GM12878 (cell line): ENCODE results near the gene ACACA. TPM values are rescaled to one million over a fixed set of nuclear protein-coding genes. Genes with fewer than 3 reads are reported as not detected.

Experiments used
- ATAC-seq: fragments of 200-7000 bp; cut with Tn5 transposase; 3 replicates; pipeline ENCODE4 v1.9.1; 2020; ENCODE audit warnings: mild to moderate bottlenecking, moderate library complexity
- BruUV-seq: library from RNA; stranded (reverse); fragments of 400-500 nt; replicated peaks from 2 replicates; lab custom pipeline; 2021; lab: Mats Ljungman, UMichigan
- CTCF ChIA-PET: fragments of 300-600 bp; sonication (Branson Sonifier 250); formaldehyde crosslinking; extraction: SDS; loops from one replicate; lab custom pipeline; 2021; ENCODE audit warnings: inconsistent platforms; lab: Yijun Ruan, JAX
- POLR2A ChIA-PET: fragments of 350-600 bp; formaldehyde crosslinking; extraction: SDS; loops from one replicate; lab custom pipeline; 2021; ENCODE audit warnings: inconsistent platforms; lab: Charles Lee
- RAD21 ChIA-PET: fragments of 300-600 bp; sonication (Branson Sonifier 250); formaldehyde crosslinking; loops from one replicate; lab custom pipeline; 2023; ENCODE audit warnings: antibody characterized with exemption; ENCODE audit not compliant: unreplicated experiment; lab: Charles Lee
- SMC1A ChIA-PET: fragments of 300-600 bp; sonication (Branson Sonifier 250); formaldehyde crosslinking; loops from one replicate; lab custom pipeline; 2023; ENCODE audit not compliant: unreplicated experiment, uncharacterized antibody; lab: Charles Lee
- DNase-seq: peaks from one replicate; pipeline ENCODE4 v3.0.0-alpha.2; 2011; ENCODE audit warnings: low read depth, low spot score
- FAIRE-seq: peaks from 3 replicates; lab custom pipeline; 2011; peaks lifted over from hg19 to GRCh38; lab: Jason Lieb, UNC
- H2AFZ ChIP-seq: 2 replicates; pipeline ENCODE4 v1.6.0; 2011; ENCODE audit warnings: low read depth, low read length, control low read depth; ENCODE audit not compliant: control insufficient read depth
- H3K27ac ChIP-seq: 2 replicates; pipeline ENCODE4 v1.5.1; 2011; ENCODE audit warnings: control low read depth; ENCODE audit not compliant: control insufficient read depth, insufficient read depth
- H3K27me3 ChIP-seq, 2 experiments: replicated peaks in 1 of 2; 2 replicates each; pipeline versions ENCODE4 v1.6.0 to v1.6.1; 2011; ENCODE audit warnings: low read length in 1 of 2; ENCODE audit not compliant: control insufficient read depth in 2 of 2, insufficient read depth in 2 of 2
- H3K36me3 ChIP-seq, 2 experiments: 2 replicates each; pipeline ENCODE4 v1.5.1; 2011; ENCODE audit warnings: low read length in 1 of 2; ENCODE audit not compliant: control insufficient read depth in 2 of 2, insufficient read depth in 2 of 2
- H3K4me1 ChIP-seq: 2 replicates; pipeline ENCODE4 v1.6.1; 2011; ENCODE audit warnings: mild to moderate bottlenecking, low read length, moderate library complexity, mixed read lengths; ENCODE audit not compliant: control insufficient read depth, insufficient read depth
- H3K4me2 ChIP-seq: 2 replicates; pipeline ENCODE4 v1.6.0; 2011; ENCODE audit warnings: control low read depth; ENCODE audit not compliant: control insufficient read depth, insufficient read depth
- H3K4me3 ChIP-seq: fragments of 200-600 bp; sonication (generic); 2 replicates; pipeline ENCODE4 v1.5.1; 2016
- H3K79me2 ChIP-seq: 2 replicates; pipeline ENCODE4 v1.6.0; 2011; ENCODE audit warnings: low read length; ENCODE audit not compliant: control insufficient read depth, insufficient read depth
- H3K9ac ChIP-seq: 2 replicates; pipeline ENCODE4 v1.8.0; 2011; ENCODE audit warnings: low read length, control low read depth, mixed read lengths; ENCODE audit not compliant: control insufficient read depth, insufficient read depth
- H3K9me3 ChIP-seq: replicated peaks from 3 replicates; pipeline ENCODE4 v1.5.1; 2011; ENCODE audit warnings: mild to moderate bottlenecking, low read length; ENCODE audit not compliant: control insufficient read depth, insufficient read depth
- H4K20me1 ChIP-seq: 2 replicates; pipeline ENCODE4 v1.6.0; 2011; ENCODE audit not compliant: control insufficient read depth, insufficient read depth
- CBX3 ChIP-seq: fragments of 200-600 bp; sonication (generic); IDR thresholded peaks from 2 replicates; pipeline ENCODE4 v1.6.1; 2016; ENCODE audit warnings: low read depth, borderline replicate concordance
- CREB1 ChIP-seq: IDR thresholded peaks from 2 replicates; pipeline ENCODE4 v1.6.1; 2012; ENCODE audit warnings: low read depth, mild to moderate bottlenecking, inconsistent platforms
- CTCF ChIP-seq, 3 experiments: IDR thresholded peaks in 2 of 3; conservative IDR thresholded peaks in 1 of 3; 2 replicates each; pipeline ENCODE4 v1.5.1; 2011; ENCODE audit warnings: low read depth in 3 of 3, low read length in 3 of 3, mild to moderate bottlenecking in 3 of 3, control low read depth in 2 of 3, moderate library complexity in 2 of 3, inconsistent platforms in 1 of 3, mixed read lengths in 1 of 3; ENCODE audit not compliant: control insufficient read depth in 2 of 3, insufficient read depth in 1 of 3; ENCODE audit errors: extremely low read depth in 1 of 3
- E2F8 ChIP-seq: fragments of 450-650 bp; IDR thresholded peaks from 2 replicates; pipeline ENCODE4 v1.6.1; 2018; ENCODE audit warnings: mild to moderate bottlenecking, low read depth, moderate library complexity; ENCODE audit not compliant: partially characterized antibody
- EP300 ChIP-seq, 2 experiments: fragments of 150-350 bp in 1 of 2; IDR thresholded peaks; 2 replicates each; pipeline ENCODE4 v1.6.1; 2011 to 2012; ENCODE audit warnings: low read depth in 2 of 2, low read length in 2 of 2, borderline replicate concordance in 1 of 2, improper control_type of control experiment in 1 of 2, inconsistent platforms in 1 of 2; ENCODE audit not compliant: control insufficient read depth in 1 of 2
- ESRRA ChIP-seq: IDR thresholded peaks from 2 replicates; pipeline ENCODE4 v1.6.1; 2012; ENCODE audit warnings: mild to moderate bottlenecking, low read length, improper control_type of control experiment
- KLF5 ChIP-seq: fragments of 450-650 bp; IDR thresholded peaks from 2 replicates; pipeline ENCODE4 v1.6.1; 2014; ENCODE audit warnings: mild to moderate bottlenecking; ENCODE audit not compliant: partially characterized antibody
- NFIC ChIP-seq: IDR thresholded peaks from 2 replicates; pipeline ENCODE4 v1.6.1; 2012; ENCODE audit warnings: low read depth, mild to moderate bottlenecking, inconsistent platforms, low read length, moderate library complexity
- NR2C1 ChIP-seq: fragments of 450-650 bp; IDR thresholded peaks from 2 replicates; pipeline ENCODE4 v1.6.1; 2017; ENCODE audit warnings: antibody characterized with exemption, mild to moderate bottlenecking, moderate library complexity
- RELB ChIP-seq: fragments of 450-650 bp; IDR thresholded peaks from 2 replicates; pipeline ENCODE4 v1.6.1; 2017; ENCODE audit warnings: low read depth, mild to moderate bottlenecking, moderate library complexity
- SP1 ChIP-seq: IDR thresholded peaks from one replicate; pipeline ENCODE4 v1.6.1; 2011; ENCODE audit warnings: low read depth, low read length
- STAT1 ChIP-seq: fragments of 450-650 bp; conservative IDR thresholded peaks from 2 replicates; pipeline ENCODE4 v1.6.1; 2014; ENCODE audit warnings: antibody characterized with exemption, mild to moderate bottlenecking
- TCF12 ChIP-seq: IDR thresholded peaks from 2 replicates; pipeline ENCODE4 v1.6.1; 2011; ENCODE audit warnings: low read depth, mild to moderate bottlenecking, low read length
- TCF3 ChIP-seq: IDR thresholded peaks from 2 replicates; pipeline ENCODE4 v1.6.1; 2012; ENCODE audit warnings: low read depth, mild to moderate bottlenecking, low read length, borderline replicate concordance; ENCODE audit not compliant: insufficient read depth
- TCF7 ChIP-seq: IDR thresholded peaks from 2 replicates; pipeline ENCODE4 v1.6.1; 2014; ENCODE audit warnings: antibody characterized with exemption, borderline replicate concordance
- YBX1 ChIP-seq: fragments of 450-650 bp; IDR thresholded peaks from 2 replicates; pipeline ENCODE4 v1.6.1; 2016; ENCODE audit warnings: antibody characterized with exemption
- ZNF384 ChIP-seq: IDR thresholded peaks from 2 replicates; pipeline ENCODE4 v1.6.1; 2012; ENCODE audit warnings: low read depth, mild to moderate bottlenecking, low read length, improper control_type of control experiment, borderline replicate concordance
- ZNF622 ChIP-seq: fragments of 450-650 bp; IDR thresholded peaks from 2 replicates; pipeline ENCODE4 v1.6.1; 2017; ENCODE audit warnings: mild to moderate bottlenecking, inconsistent platforms
- ZZZ3 ChIP-seq: IDR thresholded peaks from 2 replicates; pipeline ENCODE4 v1.6.1; 2011; ENCODE audit warnings: low read depth; ENCODE audit not compliant: control insufficient read depth, insufficient read length
- WGBS: methylation state at CpG from one replicate; pipeline ENCODE4 v1.1.6; 2016; ENCODE audit warnings: low lambda C conversion rate; ENCODE audit not compliant: insufficient replicate concordance, insufficient coverage; ENCODE audit errors: missing lambda C conversion rate; 5-methylcytosine and 5-hydroxymethylcytosine counted together
- in situ Hi-C: fragments of 300-500 bp; cut with MboI; formaldehyde crosslinking; loops from 9 replicates; pipeline ENCODE4 v1.14.3; 2018; ENCODE audit warnings: mixed read lengths
- intact Hi-C: fragments of 100-400 bp; cut with micrococcal nuclease; formaldehyde crosslinking; loops from one replicate; pipeline ENCODE4 v1.14.2; 2022; ENCODE audit not compliant: unreplicated experiment
- polyA plus RNA-seq, 11 experiments: library from polyadenylated mRNA; depleted of rRNA in 4 of 11; unstranded in 6 of 11; stranded (reverse) in 5 of 11; fragments of >200 nt; fragmentation: Nextera tagmentation in 4 of 11; fragmentation: Illumina TruSeq in 1 of 11; extraction: Ambion mirVana in 4 of 11; extraction: Trizol in 1 of 11; gene quantifications; 1 replicate in 1 of 11; 2 replicates in 10 of 11; pipeline versions ENCODE4 v1.2.1 to v1.2.3, GENCODE V29; 2011 to 2016; ENCODE audit warnings: inconsistent platforms in 2 of 11, missing spikeins in 2 of 11, low read depth in 1 of 11
- total RNA-seq, 4 experiments: library from RNA; depleted of rRNA in 3 of 4; stranded (reverse); fragments of >200 nt in 3 of 4; fragmentation: Illumina TruSeq in 1 of 4; extraction: Trizol in 1 of 4; gene quantifications; 2 replicates each; pipeline versions ENCODE4 v1.2.1 to v1.2.3, GENCODE V29; 2013 to 2021

The ACACA gene
- total and polyA plus RNA-seq, 10 of the 15 experiments (the other 5 are each of a cell fraction or from before 2014, with no cell fraction given) = 12.9 to 74.2 (median 32.0) TPM

- in situ Hi-C loops = no loop called here
- no peaks in the 10 kb centered on the region for H4K20me1 ChIP-seq
- POLR2A ChIA-PET = no interaction called here
- RAD21 ChIA-PET = no interaction called here
- no peak for ATAC-seq
- DNase-seq = no peak
- H3K27me3 ChIP-seq = no peaks in the 10 kb centered on the region
- TF ChIP-seq STAT1 (no peak), YBX1 (no peak), TCF7 (no peak), TCF12 (no peak), ZNF384 (no peak), ZNF622 (no peak), SP1 (no peak), NR2C1 (no peak), KLF5 (no peak), ZZZ3 (no peak), E2F8 (no peak), CREB1 (no peak), EP300 (IDR thresholded peaks at IDR 0.05; ENCODE audit: borderline replicate concordance in 1 of 2, control insufficient read depth in 1 of 2, low read depth in 2 of 2, low read length in 2 of 2) (no peak), TCF3 (no peak), RELB (no peak), NFIC (no peak), CTCF (IDR thresholded peaks at IDR 0.05 in 2 of 3, conservative IDR thresholded peaks at IDR 0.05 in 1 of 3; ENCODE audit: control insufficient read depth in 2 of 3, extremely low read depth in 1 of 3, insufficient read depth in 1 of 3, low read depth in 3 of 3, low read length in 3 of 3) (no peak), CBX3 (no peak), ESRRA (no peak)
- H3K36me3 ChIP-seq = peaks cover 2 to 16% of the 10 kb centered on the region in 2 experiments; a peak in 3 of 4 replicates
- BruUV-seq = no TSS peak
- SMC1A ChIA-PET = interaction anchor here (0.9 to 1.0 kb wide), 2 partner anchors 8 to 156 kb away, joined by 3 to 4 read pairs; no protein-coding TSS in a partner anchor
- no peak overlapping the region for H3K4me3 ChIP-seq
- no peaks in the 10 kb centered on the region for H3K9me3 ChIP-seq
- CTCF ChIA-PET = interaction anchor here (0.7 to 1.1 kb wide), 3 partner anchors 9 to 22 kb away, joined by 3 to 5 read pairs (median 3); no protein-coding TSS in a partner anchor
- no peak for FAIRE-seq
- 95% methylated on average over 11 of the region's 11 CpGs for WGBS
- H3K9ac ChIP-seq = no peak overlapping the region
- H3K4me2 ChIP-seq = no peak overlapping the region
- H2AFZ ChIP-seq = no peak overlapping the region
- H3K79me2 ChIP-seq = no peaks in the 10 kb centered on the region
- no peaks in the 10 kb centered on the region for H3K4me1 ChIP-seq
- no peak overlapping the region for H3K27ac ChIP-seq
- intact Hi-C loops = no loop called here
Measured at GRCh38 chr17:37188157-37188556, 218.5 kb downstream of the ACACA start.
